Retinal pigment epithelial cell (primary cell): ENCODE results near the gene FBXO34.

Experiments
- DNase-seq: peaks from one replicate; pipeline ENCODE4 v3.0.0-alpha.2; 2010; ENCODE audit warnings: low read depth
- H3K4me3 ChIP-seq: 2 replicates; pipeline ENCODE4 v1.5.1; 2011; ENCODE audit warnings: mild to moderate bottlenecking, low read length, control low read depth, moderate library complexity
- TF ChIP-seq, protein P1 (sequence below): conservative IDR thresholded peaks from 2 replicates; pipeline ENCODE4 v1.5.1; 2011; ENCODE audit warnings: low read depth, low read length, control low read depth, inconsistent platforms

Gene FBXO34

GRCh38 chr14:55370883-55371455, 99.7 kb downstream of the FBXO34 start:
- no peak for DNase-seq
- TF ChIP-seq, protein P1, sequence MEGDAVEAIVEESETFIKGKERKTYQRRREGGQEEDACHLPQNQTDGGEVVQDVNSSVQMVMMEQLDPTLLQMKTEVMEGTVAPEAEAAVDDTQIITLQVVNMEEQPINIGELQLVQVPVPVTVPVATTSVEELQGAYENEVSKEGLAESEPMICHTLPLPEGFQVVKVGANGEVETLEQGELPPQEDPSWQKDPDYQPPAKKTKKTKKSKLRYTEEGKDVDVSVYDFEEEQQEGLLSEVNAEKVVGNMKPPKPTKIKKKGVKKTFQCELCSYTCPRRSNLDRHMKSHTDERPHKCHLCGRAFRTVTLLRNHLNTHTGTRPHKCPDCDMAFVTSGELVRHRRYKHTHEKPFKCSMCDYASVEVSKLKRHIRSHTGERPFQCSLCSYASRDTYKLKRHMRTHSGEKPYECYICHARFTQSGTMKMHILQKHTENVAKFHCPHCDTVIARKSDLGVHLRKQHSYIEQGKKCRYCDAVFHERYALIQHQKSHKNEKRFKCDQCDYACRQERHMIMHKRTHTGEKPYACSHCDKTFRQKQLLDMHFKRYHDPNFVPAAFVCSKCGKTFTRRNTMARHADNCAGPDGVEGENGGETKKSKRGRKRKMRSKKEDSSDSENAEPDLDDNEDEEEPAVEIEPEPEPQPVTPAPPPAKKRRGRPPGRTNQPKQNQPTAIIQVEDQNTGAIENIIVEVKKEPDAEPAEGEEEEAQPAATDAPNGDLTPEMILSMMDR = no peak
- H3K4me3 ChIP-seq = no peak overlapping the region

- DNase-seq = no peak
- TF ChIP-seq, protein P1 = no peak
- H3K4me3 ChIP-seq = no peak overlapping the region
Measured at GRCh38 chr14:55372423-55372822, 101.2 kb downstream of the FBXO34 start.

DNA sequence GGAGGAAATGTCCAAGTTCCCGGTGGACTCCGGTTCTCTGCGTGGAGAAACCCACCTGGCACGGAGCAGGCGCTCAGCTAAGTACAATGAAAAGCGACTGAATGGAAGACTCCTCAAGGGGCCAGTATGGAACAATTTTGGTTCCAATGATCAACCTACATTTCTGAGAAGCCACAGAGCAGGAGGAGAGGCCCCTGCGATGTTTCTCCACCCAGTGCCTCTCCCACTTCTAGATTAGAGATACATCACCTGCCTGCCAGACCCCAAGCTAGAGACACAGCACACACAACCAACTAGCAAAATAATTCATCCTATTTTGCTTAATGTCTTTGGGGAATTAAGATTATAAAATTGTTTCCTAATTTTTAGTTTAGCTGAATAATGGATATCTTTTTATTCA, 101.6 kb downstream of the FBXO34 start:
- H3K4me3 ChIP-seq = no peak overlapping the region
- DNase-seq = no peak
- TF ChIP-seq, protein P1 = no peak

- H3K4me3 ChIP-seq = no peak overlapping the region
- TF ChIP-seq, protein P1 = no peak
- no peak for DNase-seq
Measured at GRCh38 chr14:55373784-55374705, 102.8 kb downstream of the FBXO34 start.

DNA sequence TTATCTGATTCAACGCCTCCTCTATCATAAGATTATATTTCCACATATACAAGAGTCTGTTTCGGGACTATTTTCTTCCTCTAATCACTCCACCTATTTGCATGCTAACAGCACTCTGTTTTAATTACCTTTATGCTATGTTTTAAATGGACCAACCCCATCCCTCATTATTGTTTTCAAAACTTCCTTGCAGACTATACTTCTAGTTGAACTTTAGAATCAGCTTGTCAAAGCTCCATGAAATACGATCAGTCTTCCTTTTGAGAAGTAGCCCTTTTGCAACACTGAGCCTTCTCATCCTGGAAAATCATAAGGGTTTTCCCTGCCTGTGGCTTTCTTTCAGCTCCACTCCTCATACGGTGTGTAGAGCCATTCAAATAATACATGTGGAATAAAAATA, 103.5 kb downstream of the FBXO34 start:
- TF ChIP-seq, protein P1 = no peak
- DNase-seq = no peak

GRCh38 chr14:55377236-55377635, 106.0 kb downstream of the FBXO34 start:
- no peak for DNase-seq
- no peak overlapping the region for H3K4me3 ChIP-seq
- TF ChIP-seq, protein P1 = peak; percentile 29

More for the DNA sequence above, 103.5 kb downstream of the FBXO34 start:
- H3K4me3 ChIP-seq = no peak overlapping the region

GRCh38 chr14:55381040-55381439, 109.8 kb downstream of the FBXO34 start:
- no peak overlapping the region for H3K4me3 ChIP-seq
- TF ChIP-seq, protein P1 = no peak

More at GRCh38 chr14:55381040-55381439, 109.8 kb downstream of the FBXO34 start:
- no peak for DNase-seq
